CD14-positive monocyte (primary cell): Measurements from ENCODE around the gene PDZK1. TPM values are rescaled to one million over a fixed set of nuclear protein-coding genes. Genes with fewer than 3 reads are reported as not detected.

ENCODE experiments used
- DNase-seq, 3 donors: peaks; one replicate each; pipeline ENCODE4 v3.0.0-alpha.2; 2011 to 2022
- H2AFZ ChIP-seq: 2 replicates; pipeline ENCODE4 v1.6.0; 2012; ENCODE audit warnings: mild to moderate bottlenecking, low read depth, low read length, inconsistent platforms; ENCODE audit not compliant: insufficient read depth, poor library complexity, severe bottlenecking
- H3K27ac ChIP-seq, 2 donors: 1 replicate in 1 of 2; 2 replicates in 1 of 2; pipeline ENCODE4 v1.5.1; 2012 to 2013; ENCODE audit warnings: low read length in 2 of 2, control low read depth in 1 of 2, inconsistent platforms in 1 of 2, low read depth in 1 of 2, mild to moderate bottlenecking in 1 of 2
- H3K27me3 ChIP-seq, 2 donors: one replicate each; pipeline versions ENCODE4 v1.6.0 to v1.6.1; 2011 to 2013; ENCODE audit warnings: low read length in 2 of 2; ENCODE audit not compliant: control insufficient read depth in 2 of 2, insufficient read depth in 2 of 2
- H3K36me3 ChIP-seq, 2 donors: replicated peaks in 1 of 2; 1 replicate in 1 of 2; 2 replicates in 1 of 2; pipeline versions ENCODE4 v1.5.1 to v1.6.1; 2012 to 2013; ENCODE audit warnings: low read length in 2 of 2, control low read depth in 1 of 2, inconsistent platforms in 1 of 2, mild to moderate bottlenecking in 1 of 2; ENCODE audit not compliant: insufficient read depth in 2 of 2, control insufficient read depth in 1 of 2
- H3K4me1 ChIP-seq, 2 donors: 1 replicate in 1 of 2; 2 replicates in 1 of 2; pipeline versions ENCODE4 v1.5.1 to v1.6.1; 2012 to 2013; ENCODE audit warnings: low read length in 2 of 2, control low read depth in 1 of 2, inconsistent platforms in 1 of 2, mild to moderate bottlenecking in 1 of 2, moderate library complexity in 1 of 2; ENCODE audit not compliant: insufficient read depth in 2 of 2, control insufficient read depth in 1 of 2
- H3K4me2 ChIP-seq: replicated peaks from 2 replicates; pipeline ENCODE3; 2012; ENCODE audit warnings: low read length, moderate library complexity, mild to moderate bottlenecking; ENCODE audit not compliant: poor library complexity, severe bottlenecking; ENCODE audit errors: extremely low read depth
- H3K4me3 ChIP-seq, 3 experiments: fragments of 200-600 bp in 1 of 3; sonication (generic) in 1 of 3; replicated peaks in 1 of 3; 1 replicate in 2 of 3; 2 replicates in 1 of 3; pipeline ENCODE4 v1.5.1; 2011 to 2013; ENCODE audit warnings: low read length in 3 of 3, mild to moderate bottlenecking in 3 of 3, control low read depth in 2 of 3, low read depth in 2 of 3, inconsistent platforms in 1 of 3, moderate library complexity in 1 of 3
- H3K79me2 ChIP-seq: 2 replicates; pipeline ENCODE4 v1.6.0; 2012; ENCODE audit warnings: mild to moderate bottlenecking, control low read depth, inconsistent platforms, low read length, moderate library complexity; ENCODE audit not compliant: insufficient read depth
- H3K9ac ChIP-seq: 2 replicates; pipeline ENCODE4 v1.6.0; 2017; ENCODE audit warnings: low read length, mild to moderate bottlenecking; ENCODE audit not compliant: insufficient read depth, poor library complexity, severe bottlenecking
- H3K9me3 ChIP-seq, 2 donors: replicated peaks in 1 of 2; 1 replicate in 1 of 2; 2 replicates in 1 of 2; pipeline versions ENCODE4 v1.5.1 to v1.6.1; 2012 to 2013; ENCODE audit warnings: low read length in 2 of 2, control low read depth in 1 of 2; ENCODE audit not compliant: control insufficient read depth in 1 of 2, insufficient read depth in 1 of 2
- H4K20me1 ChIP-seq: 2 replicates; pipeline ENCODE4 v1.6.0; 2012; ENCODE audit warnings: mild to moderate bottlenecking, low read length, control low read depth, moderate library complexity; ENCODE audit not compliant: insufficient read depth
- H3K27ac Mint-ChIP-seq, 7 donors: one replicate each; pipeline ENCODE4 v1.8.0; 2020; ENCODE audit warnings: mild to moderate bottlenecking in 7 of 7, mixed read lengths in 7 of 7, moderate library complexity in 6 of 7, inconsistent platforms in 2 of 7
- H3K27me3 Mint-ChIP-seq, 3 donors: one replicate each; pipeline ENCODE4 v1.8.0; 2021 to 2022; ENCODE audit warnings: low read depth in 3 of 3, mild to moderate bottlenecking in 3 of 3, mixed read lengths in 3 of 3, moderate library complexity in 3 of 3, inconsistent platforms in 1 of 3
- H3K36me3 Mint-ChIP-seq, 2 donors: one replicate each; pipeline ENCODE4 v1.8.0; 2020; ENCODE audit warnings: mixed read lengths in 2 of 2, inconsistent platforms in 1 of 2, mild to moderate bottlenecking in 1 of 2
- H3K4me1 Mint-ChIP-seq: one replicate; pipeline ENCODE4 v1.8.0; 2020; ENCODE audit warnings: mild to moderate bottlenecking, mixed read lengths
- H3K4me3 Mint-ChIP-seq, 2 donors: one replicate each; pipeline ENCODE4 v1.8.0; 2020; ENCODE audit warnings: mild to moderate bottlenecking in 2 of 2, mixed read lengths in 2 of 2, moderate library complexity in 1 of 2
- H3K9me3 Mint-ChIP-seq, 7 donors: one replicate each; pipeline ENCODE4 v1.8.0; 2020 to 2022; ENCODE audit warnings: mixed read lengths in 7 of 7, mild to moderate bottlenecking in 6 of 7, moderate library complexity in 6 of 7, inconsistent platforms in 2 of 7
- WGBS: methylation state at CpG from one replicate; pipeline ENCODE4 v1.1.5; 2013; ENCODE audit warnings: missing lambda C conversion rate; ENCODE audit not compliant: insufficient coverage; 5-methylcytosine and 5-hydroxymethylcytosine counted together
- intact Hi-C, 2 donors: fragments of 100-400 bp; cut with micrococcal nuclease; formaldehyde crosslinking; loops; one replicate each; pipeline versions ENCODE4 v1.15.0 to v1.15.1; 2023
- polyA plus RNA-seq, 3 donors: library from polyadenylated mRNA; depleted of rRNA in 1 of 3; unstranded in 2 of 3; stranded (reverse) in 1 of 3; fragments of 300-500 nt in 2 of 3; fragments of >200 nt in 1 of 3; fragmentation: Illumina TruSeq in 2 of 3; gene quantifications; 1 replicate in 2 of 3; 2 replicates in 1 of 3; pipeline ENCODE4 v1.2.3, GENCODE V29; 2012 to 2021
- TF ChIP-seq, protein P1 (sequence below): fragments of 200-600 bp; IDR thresholded peaks from one replicate; pipeline ENCODE4 v1.8.0; 2022; ENCODE audit warnings: antibody characterized with exemption, mild to moderate bottlenecking

PDZK1 gene
- polyA plus RNA-seq, 3 donors: 0.04 TPM; not detected in 2

DNA sequence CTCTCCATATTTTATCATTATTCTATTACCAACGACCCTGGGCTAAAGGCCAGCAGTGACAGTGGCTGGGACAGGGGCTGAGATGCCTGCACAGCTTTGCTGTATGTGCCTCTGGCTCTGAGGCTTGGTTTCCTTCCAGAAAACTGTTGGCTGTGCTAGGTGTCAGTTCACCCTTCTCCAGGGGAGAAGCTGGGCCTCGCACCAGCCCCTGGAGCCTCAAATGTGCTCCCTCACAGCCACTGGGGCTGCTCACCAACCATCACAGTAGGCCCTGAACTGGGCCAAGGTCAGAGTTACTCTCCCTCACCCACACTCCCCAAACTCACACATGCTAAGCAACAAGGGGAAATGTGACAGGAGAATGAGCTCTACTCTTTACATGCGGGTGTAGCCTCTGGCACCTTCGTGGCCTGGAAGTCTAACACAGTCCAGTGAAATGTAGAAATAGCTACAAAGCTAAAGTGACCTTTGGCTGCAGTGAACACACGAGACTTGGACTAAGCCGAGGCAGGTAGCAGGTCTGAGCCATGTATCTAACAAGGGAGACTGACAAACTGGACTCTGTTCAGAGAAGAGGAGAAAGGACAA, 7.5 kb upstream of the PDZK1 start:
- no peak overlapping the region for H3K27ac Mint-ChIP-seq
- DNase-seq: no peak
- no peaks in the 10 kb centered on the region for H3K79me2 ChIP-seq
- no peaks in the 10 kb centered on the region for H3K9me3 ChIP-seq
- no peak overlapping the region for H2AFZ ChIP-seq
- no peak overlapping the region for H3K4me2 ChIP-seq
- H3K36me3 ChIP-seq: no peaks in the 10 kb centered on the region
- H3K4me1 ChIP-seq: no peaks in the 10 kb centered on the region
- H3K27me3 ChIP-seq: no peaks in the 10 kb centered on the region
- H3K27ac ChIP-seq: no peak overlapping the region
- H3K4me3 ChIP-seq: no peak overlapping the region
- peaks cover 0 to 2% (median 0%) of the 10 kb centered on the region in 7 donors for H3K9me3 Mint-ChIP-seq
- H3K27me3 Mint-ChIP-seq: peaks cover 0 to 10% (median 5%) of the 10 kb centered on the region in 3 donors
- TF ChIP-seq, protein P1, sequence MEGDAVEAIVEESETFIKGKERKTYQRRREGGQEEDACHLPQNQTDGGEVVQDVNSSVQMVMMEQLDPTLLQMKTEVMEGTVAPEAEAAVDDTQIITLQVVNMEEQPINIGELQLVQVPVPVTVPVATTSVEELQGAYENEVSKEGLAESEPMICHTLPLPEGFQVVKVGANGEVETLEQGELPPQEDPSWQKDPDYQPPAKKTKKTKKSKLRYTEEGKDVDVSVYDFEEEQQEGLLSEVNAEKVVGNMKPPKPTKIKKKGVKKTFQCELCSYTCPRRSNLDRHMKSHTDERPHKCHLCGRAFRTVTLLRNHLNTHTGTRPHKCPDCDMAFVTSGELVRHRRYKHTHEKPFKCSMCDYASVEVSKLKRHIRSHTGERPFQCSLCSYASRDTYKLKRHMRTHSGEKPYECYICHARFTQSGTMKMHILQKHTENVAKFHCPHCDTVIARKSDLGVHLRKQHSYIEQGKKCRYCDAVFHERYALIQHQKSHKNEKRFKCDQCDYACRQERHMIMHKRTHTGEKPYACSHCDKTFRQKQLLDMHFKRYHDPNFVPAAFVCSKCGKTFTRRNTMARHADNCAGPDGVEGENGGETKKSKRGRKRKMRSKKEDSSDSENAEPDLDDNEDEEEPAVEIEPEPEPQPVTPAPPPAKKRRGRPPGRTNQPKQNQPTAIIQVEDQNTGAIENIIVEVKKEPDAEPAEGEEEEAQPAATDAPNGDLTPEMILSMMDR: no peak
- no peak overlapping the region for H3K4me3 Mint-ChIP-seq
- intact Hi-C loops: no loop called here
- H4K20me1 ChIP-seq: no peaks in the 10 kb centered on the region
- WGBS: 98% methylated on average over 4 of the region's 6 CpGs
- no peak overlapping the region for H3K9ac ChIP-seq
- H3K4me1 Mint-ChIP-seq: no peaks in the 10 kb centered on the region
- H3K36me3 Mint-ChIP-seq: no peaks in the 10 kb centered on the region

DNA sequence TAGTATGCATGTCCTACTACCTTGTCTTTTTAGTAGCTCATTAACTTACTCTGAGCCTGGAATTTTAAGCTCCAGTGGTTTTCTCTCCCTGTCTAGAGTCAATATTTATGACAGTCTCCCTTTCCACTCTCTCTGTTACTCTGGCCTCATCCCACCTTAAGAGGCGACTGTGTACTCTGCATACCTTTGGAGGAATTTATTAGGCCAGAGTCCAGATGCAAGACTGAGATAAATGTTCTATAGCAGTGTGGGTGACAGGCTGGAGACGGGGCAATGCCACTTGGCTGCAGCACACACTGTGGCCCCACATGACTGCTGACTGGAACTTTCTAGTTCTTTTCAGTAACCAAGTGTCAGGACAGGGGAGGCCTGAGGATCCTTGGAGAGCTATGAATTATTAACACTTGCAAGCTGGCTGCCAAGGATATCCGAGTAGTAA, 4.1 kb upstream of the PDZK1 start:
- WGBS: 82% methylated on average over 1 of the region's 3 CpGs
- Histone ChIP-seq H3K9ac (no peak overlapping the region), H3K27me3 (no peaks in the 10 kb centered on the region), H3K79me2 (no peaks in the 10 kb centered on the region), H3K36me3 (no peaks in the 10 kb centered on the region), H3K27ac (no peak overlapping the region), H4K20me1 (no peaks in the 10 kb centered on the region), H2AFZ (no peak overlapping the region), H3K4me1 (no peaks in the 10 kb centered on the region), H3K9me3 (no peaks in the 10 kb centered on the region), H3K4me3 (no peak overlapping the region), H3K4me2 (no peak overlapping the region)
- DNase-seq: no peak
- H3K36me3 Mint-ChIP-seq: no peaks in the 10 kb centered on the region
- H3K4me3 Mint-ChIP-seq: no peak overlapping the region
- H3K9me3 Mint-ChIP-seq: peaks cover 0 to 2% (median 0%) of the 10 kb centered on the region in 7 donors
- peak overlapping the region in 1 of 7 donors; percentile 38 for H3K27ac Mint-ChIP-seq
- TF ChIP-seq, protein P1: no peak
- peaks cover 0 to 4% (median 3%) of the 10 kb centered on the region in 3 donors for H3K27me3 Mint-ChIP-seq
- H3K4me1 Mint-ChIP-seq: no peaks in the 10 kb centered on the region
- intact Hi-C loops: no loop called here
